CD8-positive, alpha-beta memory T cell (primary cell): ENCODE results near the gene HERPUD2. TPM values are rescaled to one million over a fixed set of nuclear protein-coding genes. Genes with fewer than 3 reads are reported as not detected.
"Not testable (repeated sequence)": the region's sequence is repeated elsewhere in the genome, so short reads cannot be mapped to it uniquely, and the experiment has no call there.

ENCODE experiments used
- CTCF ChIA-PET: fragments of 350-600 bp; sonication (Branson Sonifier 250); formaldehyde crosslinking; loops from one replicate; lab custom pipeline; 2021; ENCODE audit warnings: antibody characterized with exemption; lab: Charles Lee
- POLR2A ChIA-PET: fragments of 350-600 bp; sonication (Branson Sonifier 250); formaldehyde crosslinking; loops from one replicate; lab custom pipeline; 2021; ENCODE audit warnings: antibody characterized with exemption; lab: Charles Lee
- DNase-seq, 5 donors: peaks; one replicate each; pipeline versions ENCODE4 v3.0.0 to v3.0.0-alpha.2; 2020 to 2022; ENCODE audit warnings: mixed read lengths in 1 of 5
- H3K27ac ChIP-seq: one replicate; pipeline ENCODE4 v1.7.0; 2013; ENCODE audit warnings: low read depth, mild to moderate bottlenecking, low read length, moderate library complexity
- H3K27me3 ChIP-seq: 2 replicates; pipeline ENCODE4 v1.7.0; 2013; ENCODE audit warnings: low read length, mild to moderate bottlenecking; ENCODE audit not compliant: insufficient read depth, poor library complexity, severe bottlenecking
- H3K36me3 ChIP-seq: 2 replicates; pipeline ENCODE4 v1.7.0; 2013; ENCODE audit warnings: mild to moderate bottlenecking, low read length, moderate library complexity; ENCODE audit not compliant: insufficient read depth
- H3K4me1 ChIP-seq: 2 replicates; pipeline ENCODE4 v1.7.0; 2013; ENCODE audit warnings: mild to moderate bottlenecking, low read length, moderate library complexity; ENCODE audit not compliant: insufficient read depth
- H3K4me3 ChIP-seq: 2 replicates; pipeline ENCODE4 v1.7.0; 2013; ENCODE audit warnings: mild to moderate bottlenecking, low read length
- H3K9me3 ChIP-seq: 2 replicates; pipeline ENCODE4 v1.7.0; 2013; ENCODE audit warnings: mild to moderate bottlenecking, low read length
- H3K27ac Mint-ChIP-seq, 8 donors: one replicate each; pipeline ENCODE4 v1.8.0; 2020 to 2021; ENCODE audit warnings: mixed read lengths in 8 of 8, mild to moderate bottlenecking in 6 of 8, inconsistent platforms in 3 of 8, moderate library complexity in 3 of 8
- H3K27me3 Mint-ChIP-seq, 2 donors: one replicate each; pipeline ENCODE4 v1.8.0; 2020 to 2021; ENCODE audit warnings: mixed read lengths in 2 of 2, mild to moderate bottlenecking in 1 of 2, moderate library complexity in 1 of 2
- H3K36me3 Mint-ChIP-seq, 3 donors: one replicate each; pipeline ENCODE4 v1.8.0; 2020 to 2021; ENCODE audit warnings: mixed read lengths in 3 of 3, inconsistent platforms in 1 of 3, mild to moderate bottlenecking in 1 of 3
- H3K4me1 Mint-ChIP-seq, 3 donors: one replicate each; pipeline ENCODE4 v1.8.0; 2020 to 2021; ENCODE audit warnings: mixed read lengths in 3 of 3, inconsistent platforms in 1 of 3, mild to moderate bottlenecking in 1 of 3
- H3K4me3 Mint-ChIP-seq, 7 donors: one replicate each; pipeline ENCODE4 v1.8.0; 2020 to 2021; ENCODE audit warnings: mixed read lengths in 7 of 7, mild to moderate bottlenecking in 6 of 7, moderate library complexity in 4 of 7, inconsistent platforms in 2 of 7
- H3K9me3 Mint-ChIP-seq, 5 donors: one replicate each; pipeline ENCODE4 v1.8.0; 2020 to 2022; ENCODE audit warnings: mixed read lengths in 5 of 5, mild to moderate bottlenecking in 3 of 5, moderate library complexity in 2 of 5, inconsistent platforms in 1 of 5
- polyA plus RNA-seq: library from polyadenylated mRNA; unstranded; fragments of 300-500 nt; fragmentation: Illumina TruSeq; gene quantifications from one replicate; pipeline ENCODE4 v1.2.3, GENCODE V29; 2021
- total RNA-seq, 2 experiments: library from RNA; stranded (reverse); gene quantifications; one replicate each; pipeline ENCODE4 v1.2.3, GENCODE V29; 2021

HERPUD2 gene
- total and polyA plus RNA-seq, 3 experiments from 2014 or later = 31.3 to 121 (median 34.1) TPM

DNA sequence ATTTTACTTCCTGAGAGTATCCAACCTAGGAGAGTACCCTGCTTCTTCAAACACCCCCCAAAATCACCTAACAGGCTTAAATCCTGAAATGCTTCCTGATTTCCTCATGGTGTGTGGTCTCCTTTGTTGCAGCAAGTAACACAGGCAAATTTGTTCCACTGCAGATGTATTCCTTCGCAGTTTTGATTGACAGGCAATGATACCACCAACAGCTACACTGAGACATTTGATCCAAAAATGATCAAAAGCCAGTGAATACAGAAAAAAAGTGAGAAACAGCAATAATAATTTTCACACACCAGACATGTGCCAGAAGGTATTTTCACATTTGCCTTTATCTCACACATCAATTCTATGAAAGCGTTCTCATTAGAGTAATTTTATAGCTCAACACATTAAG, 95.9 kb downstream of the HERPUD2 start:
- Histone ChIP-seq H3K9me3 (no peaks in the 10 kb centered on the region), H3K27me3 (no peaks in the 10 kb centered on the region), H3K27ac (no peak overlapping the region), H3K4me3 (no peak overlapping the region), H3K36me3 (no peaks in the 10 kb centered on the region), H3K4me1 (no peaks in the 10 kb centered on the region)
- Mint-ChIP-seq H3K4me1 (no peaks in the 10 kb centered on the region), H3K4me3 (no peak overlapping the region), H3K27me3 (no peaks in the 10 kb centered on the region), H3K27ac (no peak overlapping the region), H3K36me3 (peaks cover 2 to 6% (median 4%) of the 10 kb centered on the region in 3 donors), H3K9me3 (no peaks in the 10 kb centered on the region)
- DNase-seq = no peak
- CTCF ChIA-PET = no interaction called here
- POLR2A ChIA-PET = no interaction called here

DNA sequence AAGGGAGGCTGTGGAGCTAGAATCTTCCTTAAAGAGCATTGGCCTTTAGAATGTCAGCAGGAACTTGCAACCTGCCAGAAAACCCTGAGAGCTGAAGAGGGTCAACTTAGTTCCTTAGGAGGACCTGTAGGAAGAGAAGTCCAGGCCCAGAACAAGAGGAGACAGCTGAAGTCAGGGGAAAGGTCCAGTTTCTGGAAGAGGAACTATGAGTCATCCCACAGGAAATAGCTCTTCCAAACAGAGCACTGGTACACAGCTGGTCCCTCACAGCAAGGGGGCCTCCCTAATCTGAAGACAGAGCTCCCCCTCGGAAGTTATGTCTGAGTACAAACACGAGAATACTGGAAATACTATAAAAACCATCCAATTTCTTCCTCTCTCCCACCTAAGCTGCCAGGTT, 98.9 kb downstream of the HERPUD2 start:
- CTCF ChIA-PET = interaction anchor here (1.1 to 1.5 kb wide), 2 partner anchors 12 to 311 kb away, joined by 3 to 4 read pairs; no protein-coding TSS in a partner anchor

GRCh38 chr7:35593899-35594298, 101.0 kb downstream of the HERPUD2 start:
- Histone ChIP-seq H3K4me3 (no peak overlapping the region), H3K4me1 (no peaks in the 10 kb centered on the region), H3K9me3 (no peaks in the 10 kb centered on the region), H3K36me3 (no peaks in the 10 kb centered on the region), H3K27ac (no peak overlapping the region), H3K27me3 (no peaks in the 10 kb centered on the region)
- H3K9me3 Mint-ChIP-seq = no peaks in the 10 kb centered on the region
- H3K4me1 Mint-ChIP-seq = no peaks in the 10 kb centered on the region
- no peak overlapping the region for H3K27ac Mint-ChIP-seq
- DNase-seq = no peak
- peaks cover 0 to 4% (median 2%) of the 10 kb centered on the region in 3 donors for H3K36me3 Mint-ChIP-seq
- no peaks in the 10 kb centered on the region for H3K27me3 Mint-ChIP-seq
- ChIA-PET CTCF (interaction anchor here (1.1 kb wide), 1 partner anchor 10 kb away, joined by 4 read pairs; no protein-coding TSS in a partner anchor), POLR2A (no interaction called here)
- H3K4me3 Mint-ChIP-seq = no peak overlapping the region

More for the DNA sequence above, 98.9 kb downstream of the HERPUD2 start:
- Mint-ChIP-seq H3K36me3 (peaks cover 0 to 2% (median 2%) of the 10 kb centered on the region in 3 donors), H3K27me3 (no peaks in the 10 kb centered on the region), H3K27ac (peak overlapping the region in 1 of 8 donors; percentile 85), H3K9me3 (no peaks in the 10 kb centered on the region), H3K4me3 (no peak overlapping the region), H3K4me1 (no peaks in the 10 kb centered on the region)
- POLR2A ChIA-PET = no interaction called here
- H3K9me3 ChIP-seq = no peaks in the 10 kb centered on the region
- no peak overlapping the region for H3K4me3 ChIP-seq
- H3K4me1 ChIP-seq = no peaks in the 10 kb centered on the region
- no peaks in the 10 kb centered on the region for H3K36me3 ChIP-seq
- no peak for DNase-seq
- H3K27ac ChIP-seq = no peak overlapping the region
- no peaks in the 10 kb centered on the region for H3K27me3 ChIP-seq

DNA sequence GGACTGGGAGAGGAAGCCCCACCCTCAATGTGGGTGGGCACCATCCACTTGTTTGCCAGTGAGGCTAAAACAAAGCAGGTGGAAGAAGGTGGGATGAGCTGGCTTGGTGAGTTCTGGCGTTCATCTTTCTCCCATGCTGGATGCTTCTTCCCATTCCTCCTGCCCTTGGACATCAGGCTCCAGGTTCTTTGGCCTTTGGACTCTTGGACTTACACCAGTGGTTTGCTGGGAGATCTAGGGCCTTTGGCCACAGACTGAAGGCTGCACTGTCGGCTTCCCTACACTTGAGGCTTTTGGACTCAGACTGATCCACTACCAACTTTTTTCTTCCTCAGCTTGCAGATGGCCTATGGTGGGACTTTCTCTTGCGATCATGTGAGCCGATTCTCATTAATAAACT, 106.3 kb downstream of the HERPUD2 start:
- CTCF ChIA-PET = no interaction called here
- no peaks in the 10 kb centered on the region for H3K9me3 Mint-ChIP-seq
- Histone ChIP-seq H3K36me3 (no peaks in the 10 kb centered on the region), H3K9me3 (no peaks in the 10 kb centered on the region), H3K4me3 (no peak overlapping the region), H3K4me1 (no peaks in the 10 kb centered on the region), H3K27me3 (no peaks in the 10 kb centered on the region), H3K27ac (no peak overlapping the region)
- H3K36me3 Mint-ChIP-seq = peaks cover 0 to 4% (median 0%) of the 10 kb centered on the region in 3 donors
- H3K4me3 Mint-ChIP-seq = no peak overlapping the region
- H3K27me3 Mint-ChIP-seq = peaks cover 0 to 3% of the 10 kb centered on the region in 2 donors
- no peak for DNase-seq
- H3K4me1 Mint-ChIP-seq = no peaks in the 10 kb centered on the region
- POLR2A ChIA-PET = no interaction called here
- H3K27ac Mint-ChIP-seq = no peak overlapping the region

DNA sequence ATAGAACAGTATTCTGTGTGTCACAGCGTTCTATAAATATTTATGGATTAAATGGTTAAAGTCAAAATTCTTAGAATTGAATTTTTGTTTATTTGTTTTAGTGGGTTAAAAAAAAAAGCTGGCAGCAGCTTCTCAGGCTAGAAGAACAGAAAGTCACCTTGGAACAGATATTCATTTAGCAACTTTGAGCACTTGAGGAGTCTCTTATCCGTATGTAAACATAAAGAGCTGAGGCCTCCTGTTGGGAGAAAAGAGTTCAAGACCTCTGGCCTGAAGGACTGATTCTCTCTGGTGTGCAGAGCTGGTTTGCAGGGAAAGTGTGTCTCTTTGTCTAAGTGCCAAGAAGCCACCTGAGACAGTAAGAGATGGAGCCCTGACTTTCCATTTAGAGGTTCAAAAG, 109.9 kb downstream of the HERPUD2 start:
- no peaks in the 10 kb centered on the region for H3K4me1 Mint-ChIP-seq
- no peaks in the 10 kb centered on the region for H3K27me3 ChIP-seq
- no peaks in the 10 kb centered on the region for H3K36me3 ChIP-seq
- ChIA-PET CTCF (no interaction called here), POLR2A (no interaction called here)
- no peaks in the 10 kb centered on the region for H3K4me1 ChIP-seq
- peaks cover 4% of the 10 kb centered on the region in 2 donors for H3K27me3 Mint-ChIP-seq
- no peak overlapping the region for H3K4me3 ChIP-seq
- peak overlapping the region in 1 of 8 donors; percentile 64 for H3K27ac Mint-ChIP-seq
- H3K9me3 ChIP-seq = no peaks in the 10 kb centered on the region
- H3K36me3 Mint-ChIP-seq = peaks cover 0 to 4% (median 3%) of the 10 kb centered on the region in 3 donors
- DNase-seq = no peak
- no peak overlapping the region for H3K27ac ChIP-seq
- H3K4me3 Mint-ChIP-seq = no peak overlapping the region
- no peaks in the 10 kb centered on the region for H3K9me3 Mint-ChIP-seq

GRCh38 chr7:35584533-35584932, 110.4 kb downstream of the HERPUD2 start:
- POLR2A ChIA-PET = not testable (repeated sequence)

More at GRCh38 chr7:35584533-35584932, 110.4 kb downstream of the HERPUD2 start:
- not testable (repeated sequence) for DNase-seq, H3K9me3 Mint-ChIP-seq, H3K27ac ChIP-seq, H3K4me1 Mint-ChIP-seq, H3K4me3 Mint-ChIP-seq, H3K36me3 ChIP-seq, H3K36me3 Mint-ChIP-seq, H3K27me3 Mint-ChIP-seq, H3K4me1 ChIP-seq, H3K27ac Mint-ChIP-seq, H3K9me3 ChIP-seq, H3K4me3 ChIP-seq, H3K27me3 ChIP-seq
- CTCF ChIA-PET = interaction anchor here (1.0 kb wide), 1 partner anchor 9 kb away, joined by 3 read pairs; no protein-coding TSS in a partner anchor

Other genes with a start within 250 kb of the HERPUD2 start
- 100 to 1,000 TPM; 270 TPM for gene SEPTIN7, start 105.9 kb upstream of the HERPUD2 start, total RNA-seq
- 671 TPM for gene SEPTIN7, start 105.9 kb upstream of the HERPUD2 start, polyA plus RNA-seq